GM12891 (cell line): ENCODE data around the gene SPINK5.

Experiments used
- POLR2A ChIP-seq: IDR thresholded peaks from 2 replicates; pipeline ENCODE4 v1.6.1; 2011; ENCODE audit warnings: low read depth, low read length, control low read depth
- SPI1 ChIP-seq: IDR thresholded peaks from 2 replicates; pipeline ENCODE4 v1.6.1; 2011; ENCODE audit warnings: low read depth, low read length, control low read depth

DNA sequence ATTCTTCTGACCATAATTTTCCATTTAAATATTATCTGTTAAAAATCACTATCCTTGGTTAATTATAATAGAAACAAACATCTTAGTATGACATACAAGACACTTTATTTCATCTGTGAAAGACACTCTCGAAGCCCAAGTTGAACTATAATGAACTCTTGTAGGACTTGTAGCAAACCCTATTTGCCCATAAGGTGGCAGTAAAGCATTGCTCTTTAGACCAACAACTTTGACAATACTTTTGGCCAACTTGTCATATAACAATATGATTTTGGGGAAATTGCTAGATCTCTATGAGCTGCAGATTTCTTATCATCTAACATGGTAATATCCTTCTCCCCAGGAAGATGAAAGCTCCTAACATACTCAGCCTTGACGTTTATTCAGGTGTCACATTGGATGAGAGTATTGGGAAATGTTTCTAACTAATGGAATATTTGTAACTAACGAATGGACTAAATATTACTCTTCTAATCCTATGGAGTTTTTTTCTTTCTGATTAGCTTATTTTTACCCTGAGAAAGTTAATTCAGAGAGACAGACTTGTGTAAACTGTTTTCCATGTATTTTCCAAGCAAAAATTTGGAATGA, 115.5 kb downstream of the SPINK5 start:
- TF ChIP-seq SPI1 (no peak), POLR2A (no peak)
